HG03432 (cell line): ENCODE measurements around the gene ROBO1.
"Not testable (repeated sequence)": the region's sequence is repeated elsewhere in the genome, so short reads cannot be mapped to it uniquely, and the experiment has no call there.

Experiments used
- ATAC-seq: cut with Tn5 transposase; IDR thresholded peaks from one replicate; pipeline ENCODE4 v1.9.1; 2021; ENCODE audit warnings: mild to moderate bottlenecking, moderate library complexity; ENCODE audit not compliant: unreplicated experiment

ROBO1 gene

GRCh38 chr3:79767905-79768267 is at the start of gene ROBO1:
Gene ROBO1, minus strand, starts transcription at chr3:79767998.
- no peak for ATAC-seq

DNA sequence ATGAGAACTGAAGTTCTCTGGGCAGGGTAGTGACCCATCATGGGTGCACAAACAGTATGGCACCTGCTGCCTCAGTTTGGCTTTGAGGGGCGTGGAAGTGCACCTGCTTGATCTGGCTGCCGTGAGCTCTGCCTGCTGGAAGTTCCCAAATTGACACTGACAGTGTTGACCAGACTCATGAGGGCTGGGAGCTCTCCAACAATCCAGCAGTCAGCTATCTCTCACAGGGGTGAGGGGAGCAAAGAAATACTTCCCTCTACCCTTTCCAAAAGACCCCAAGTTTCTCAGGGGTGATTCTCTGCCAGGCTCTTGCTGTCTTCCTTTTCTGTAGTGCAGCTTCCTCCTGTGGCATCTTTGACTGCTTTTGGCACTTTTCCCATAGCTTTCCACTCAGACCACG is 49.4 kb upstream of the ROBO1 start:
- no peak for ATAC-seq

DNA sequence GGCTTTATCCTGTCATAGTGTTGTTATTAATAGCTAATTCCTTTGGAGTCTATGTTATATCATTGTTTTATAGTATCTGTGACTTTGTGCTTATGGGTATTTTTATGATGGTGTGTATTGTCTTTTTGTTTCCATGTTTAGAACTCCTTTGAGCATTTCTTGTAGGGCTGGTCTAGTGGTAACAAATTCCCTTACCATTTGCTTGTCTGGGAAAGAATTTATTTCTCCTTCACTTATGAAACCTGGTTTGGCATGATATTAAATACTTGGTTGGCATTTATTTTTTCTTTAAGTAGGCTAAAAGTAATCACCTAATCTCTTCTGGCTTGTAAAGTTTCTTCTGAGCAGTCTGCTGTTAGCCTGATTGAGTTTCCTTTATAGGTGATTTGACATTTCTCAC is 47.7 kb upstream of the ROBO1 start:
- no peak for ATAC-seq

DNA sequence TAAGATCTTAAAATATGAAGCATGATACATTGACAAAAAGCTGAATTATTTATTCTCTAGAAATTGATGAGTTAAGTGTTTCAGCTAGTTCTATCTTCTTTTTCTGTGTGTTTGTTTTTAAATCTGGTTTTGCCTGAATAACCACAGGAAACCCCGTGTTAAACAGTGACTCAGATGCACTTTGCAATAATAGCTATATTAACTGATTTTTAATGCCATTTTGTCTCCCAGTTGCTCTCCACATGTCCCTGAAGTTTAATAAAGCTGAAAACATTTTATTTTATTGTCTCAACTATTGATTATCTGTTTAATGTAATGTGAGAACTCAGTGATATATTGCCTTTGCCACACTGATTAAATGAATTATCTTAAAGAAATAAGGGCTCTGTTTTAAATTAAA is 42.8 kb upstream of the ROBO1 start:
- no peak for ATAC-seq

DNA sequence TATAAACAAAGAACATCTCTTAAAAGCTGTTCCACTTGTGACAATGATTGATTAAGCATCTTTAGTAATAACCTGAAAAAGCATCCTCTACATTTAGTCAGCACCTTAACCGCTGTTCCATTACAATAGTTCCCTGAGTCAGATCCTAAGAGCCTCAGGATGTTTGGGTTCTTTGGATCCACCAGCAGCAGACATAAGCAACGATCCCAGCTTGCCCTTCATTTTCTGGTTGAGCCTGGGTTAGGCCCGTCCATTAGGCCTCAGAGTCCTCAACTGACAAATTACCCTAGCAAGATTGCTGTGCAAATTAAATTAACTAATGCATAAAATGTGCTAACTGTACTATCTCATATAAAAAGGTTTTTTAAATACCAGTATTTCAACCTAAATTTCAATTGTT is 42.3 kb upstream of the ROBO1 start:
- no peak for ATAC-seq

GRCh38 chr3:79809106-79809505 is 41.3 kb upstream of the ROBO1 start:
- no peak for ATAC-seq

DNA sequence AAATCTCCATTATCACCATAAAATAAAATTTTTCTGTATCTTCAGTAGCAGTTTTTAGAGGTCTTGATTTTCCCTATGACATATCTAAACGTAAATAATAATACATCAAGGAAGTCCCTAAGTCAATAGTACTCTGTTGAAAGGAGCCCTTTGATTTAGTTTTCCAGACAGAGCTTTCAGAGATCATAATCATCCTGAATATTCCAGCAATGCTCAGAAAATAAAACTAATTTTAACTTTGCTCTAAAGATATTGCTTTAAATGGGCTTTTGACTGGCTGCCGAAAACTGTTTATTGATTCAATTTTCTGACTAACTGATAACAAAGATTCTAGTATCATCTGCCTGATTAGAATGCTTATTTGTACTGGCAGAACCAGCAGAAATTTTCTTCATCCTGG is 40.7 kb upstream of the ROBO1 start:
- no peak for ATAC-seq

- not testable (repeated sequence) for ATAC-seq
These were observed 22.4 kb upstream of the ROBO1 start for GRCh38 chr3:79790177-79790576.

- ATAC-seq, result no peak
These were observed 5.5 kb upstream of the ROBO1 start for GRCh38 chr3:79773291-79773690.

GRCh38 chr3:79769229-79769628 is 1.4 kb upstream of the ROBO1 start:
- no peak for ATAC-seq

DNA sequence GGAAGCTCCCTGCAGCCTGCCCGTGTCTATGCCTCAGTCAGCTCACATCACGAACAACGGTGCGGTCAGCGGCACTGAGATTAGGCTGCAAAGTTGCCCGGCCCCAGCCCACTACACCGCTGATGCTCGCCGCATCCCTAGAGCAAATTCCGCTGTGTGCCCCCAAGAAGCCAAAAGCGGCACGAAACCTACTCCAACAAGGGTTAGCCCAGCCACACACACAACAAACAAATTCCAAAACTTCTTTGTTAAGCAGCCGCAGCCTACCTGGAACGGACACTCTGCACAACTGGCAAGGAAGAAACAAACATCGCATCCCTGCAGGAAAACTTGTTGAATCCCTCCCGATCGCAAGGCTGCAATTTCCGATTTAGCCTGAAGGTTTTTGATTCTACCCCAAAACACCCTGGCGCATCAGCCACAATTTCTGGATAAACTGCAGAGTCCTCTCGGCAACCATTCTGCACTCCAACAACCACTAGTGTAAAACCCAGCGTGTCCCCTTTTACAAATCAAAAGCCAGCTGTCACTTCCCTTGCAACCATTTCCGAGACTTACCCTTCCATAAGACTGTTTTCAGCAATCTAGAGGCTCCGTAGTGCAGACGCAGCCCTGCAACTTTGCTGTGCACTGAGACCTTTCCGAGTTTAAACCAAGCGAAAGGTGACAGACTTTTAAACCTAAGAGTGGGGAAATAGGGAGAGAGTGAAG is 449 bp downstream of the ROBO1 start:
- ATAC-seq, result no peak

GRCh38 chr3:79766496-79767193 is 1.2 kb downstream of the ROBO1 start:
- ATAC-seq, result no peak

GRCh38 chr3:79765911-79766310 is 1.9 kb downstream of the ROBO1 start:
- no peak for ATAC-seq

DNA sequence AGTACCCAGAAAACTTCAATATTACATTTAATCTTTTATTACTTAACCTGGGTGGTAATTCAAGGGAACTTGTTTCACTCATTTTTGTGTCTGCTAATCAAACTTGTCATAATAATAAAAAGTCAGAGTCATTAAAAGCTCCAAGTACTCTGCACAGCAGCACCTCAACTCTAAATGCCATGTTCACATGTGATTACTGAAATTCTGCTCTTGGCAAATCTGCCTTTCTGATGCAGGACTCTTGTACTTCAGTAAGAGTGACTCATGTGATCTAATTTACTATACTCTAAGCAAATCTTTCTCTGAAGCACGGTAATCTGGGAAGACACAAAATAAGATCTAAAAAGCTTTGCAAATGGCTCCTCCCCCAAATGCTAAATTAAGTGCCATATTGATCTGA is 6.4 kb downstream of the ROBO1 start:
- ATAC-seq, result no peak

DNA sequence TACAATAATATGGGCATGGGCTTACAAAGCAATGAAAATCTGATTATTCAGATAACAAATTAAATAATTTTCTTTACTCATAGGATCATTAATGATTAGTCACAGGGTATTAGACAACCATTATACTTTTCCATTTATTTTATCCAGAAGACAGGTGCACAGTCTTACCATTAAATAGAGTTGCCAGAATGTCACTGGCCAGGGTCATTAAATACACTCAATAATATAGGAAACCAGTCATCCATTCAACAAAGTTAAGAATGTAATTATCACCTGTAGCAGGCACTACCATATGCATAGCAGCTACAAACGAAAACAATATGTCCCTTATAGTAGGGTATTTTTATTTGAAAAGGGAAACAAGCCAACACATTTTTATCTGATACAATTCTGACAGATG is 16.1 kb downstream of the ROBO1 start:
- no peak for ATAC-seq

- no peak for ATAC-seq
These were observed 30.3 kb downstream of the ROBO1 start for GRCh38 chr3:79737530-79737929.

- ATAC-seq, result no peak
These were observed 38.7 kb downstream of the ROBO1 start for GRCh38 chr3:79729096-79729495.

GRCh38 chr3:79726786-79727185 is 41.0 kb downstream of the ROBO1 start:
- ATAC-seq, result no peak

- no peak for ATAC-seq
These were observed 43.6 kb downstream of the ROBO1 start for GRCh38 chr3:79724206-79724605.

DNA sequence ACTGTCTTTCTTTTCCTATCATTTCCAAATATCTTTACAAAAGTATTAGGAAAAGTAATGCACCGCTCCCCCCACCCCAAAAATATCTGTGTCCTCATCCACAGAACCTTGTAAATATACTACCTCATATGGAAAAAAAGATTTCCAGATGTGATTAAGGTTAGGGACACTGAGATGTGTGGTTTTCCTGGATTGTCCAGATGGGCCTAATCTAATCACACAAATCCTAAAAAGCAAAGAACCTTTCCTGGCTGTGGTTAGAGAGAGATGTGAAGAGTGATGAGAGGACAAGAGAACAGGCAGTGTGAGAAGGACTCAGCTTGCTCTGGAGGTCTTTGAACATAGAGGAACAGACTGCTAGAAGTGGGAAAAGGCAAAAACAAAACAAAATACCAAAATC is 77.7 kb downstream of the ROBO1 start:
- no peak for ATAC-seq

GRCh38 chr3:79685108-79685507 is 82.7 kb downstream of the ROBO1 start:
- ATAC-seq, result no peak

- ATAC-seq, result no peak
These were observed 83.8 kb downstream of the ROBO1 start for GRCh38 chr3:79684041-79684440.

DNA sequence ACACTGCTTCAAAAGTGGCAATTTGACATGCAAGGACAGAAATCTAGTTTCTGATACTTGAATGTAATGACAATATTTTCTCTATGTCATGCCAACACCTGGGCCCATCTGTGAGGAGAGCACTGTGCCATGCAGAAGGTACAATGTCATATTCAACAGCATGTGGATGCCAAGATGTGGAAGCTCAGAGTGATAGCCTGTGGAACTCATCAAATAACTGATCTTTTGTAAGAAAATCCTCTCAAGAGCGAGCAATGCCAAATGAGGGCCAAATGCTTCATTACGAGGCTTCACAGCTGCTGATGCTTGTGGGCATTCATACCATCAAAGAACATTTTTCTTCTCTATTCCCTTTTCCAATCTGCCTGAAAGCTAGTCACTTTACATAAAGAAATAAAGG is 95.1 kb downstream of the ROBO1 start:
- ATAC-seq, result no peak
